GM18505 (cell line): ENCODE data around the gene DGKZ.
"Not testable (repeated sequence)": the region's sequence is repeated elsewhere in the genome, so short reads cannot be mapped to it uniquely, and the experiment has no call there.

Source experiments
- ATAC-seq: cut with Tn5 transposase; IDR thresholded peaks from one replicate; pipeline ENCODE4 v1.9.1; 2021; ENCODE audit not compliant: unreplicated experiment
- POLR2A ChIP-seq: IDR thresholded peaks from 4 replicates; pipeline ENCODE4 v1.6.1; 2011; ENCODE audit warnings: borderline replicate concordance; ENCODE audit not compliant: insufficient read depth, insufficient read length; ENCODE audit errors: extremely low read depth

The DGKZ gene

DNA sequence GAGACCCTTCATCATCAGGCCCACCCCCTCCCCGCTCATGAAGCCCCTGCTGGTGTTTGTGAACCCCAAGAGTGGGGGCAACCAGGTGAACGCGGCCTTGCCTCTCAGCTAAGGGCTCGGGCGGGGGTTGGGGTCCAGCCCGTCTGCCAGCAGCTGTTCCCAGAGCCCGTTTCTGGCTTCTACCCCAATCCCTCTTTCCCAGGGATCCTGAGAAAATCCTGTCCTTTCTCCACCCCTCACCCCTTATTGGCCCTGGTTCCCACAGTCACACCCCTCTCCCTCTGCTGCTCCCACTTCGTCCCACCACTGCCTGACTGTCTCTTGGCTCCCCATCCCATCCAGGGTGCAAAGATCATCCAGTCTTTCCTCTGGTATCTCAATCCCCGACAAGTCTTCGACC, 24.8 kb downstream of the DGKZ start:
- no peak for ATAC-seq
- TF ChIP-seq POLR2A: no peak

DNA sequence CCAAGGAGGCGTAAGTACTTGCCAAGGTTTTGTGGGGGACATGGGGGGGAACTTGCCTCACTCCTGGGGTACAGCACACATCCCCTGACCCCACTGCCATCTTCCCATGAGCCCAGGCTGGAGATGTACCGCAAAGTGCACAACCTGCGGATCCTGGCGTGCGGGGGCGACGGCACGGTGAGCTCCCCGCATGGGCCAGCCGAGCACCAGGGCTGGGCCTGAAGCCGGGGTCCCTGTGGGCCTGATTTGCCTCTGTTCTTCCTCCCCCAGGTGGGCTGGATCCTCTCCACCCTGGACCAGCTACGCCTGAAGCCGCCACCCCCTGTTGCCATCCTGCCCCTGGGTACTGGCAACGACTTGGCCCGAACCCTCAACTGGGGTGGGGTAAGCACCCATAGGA, 25.2 kb downstream of the DGKZ start:
- ATAC-seq: not testable (repeated sequence)

DNA sequence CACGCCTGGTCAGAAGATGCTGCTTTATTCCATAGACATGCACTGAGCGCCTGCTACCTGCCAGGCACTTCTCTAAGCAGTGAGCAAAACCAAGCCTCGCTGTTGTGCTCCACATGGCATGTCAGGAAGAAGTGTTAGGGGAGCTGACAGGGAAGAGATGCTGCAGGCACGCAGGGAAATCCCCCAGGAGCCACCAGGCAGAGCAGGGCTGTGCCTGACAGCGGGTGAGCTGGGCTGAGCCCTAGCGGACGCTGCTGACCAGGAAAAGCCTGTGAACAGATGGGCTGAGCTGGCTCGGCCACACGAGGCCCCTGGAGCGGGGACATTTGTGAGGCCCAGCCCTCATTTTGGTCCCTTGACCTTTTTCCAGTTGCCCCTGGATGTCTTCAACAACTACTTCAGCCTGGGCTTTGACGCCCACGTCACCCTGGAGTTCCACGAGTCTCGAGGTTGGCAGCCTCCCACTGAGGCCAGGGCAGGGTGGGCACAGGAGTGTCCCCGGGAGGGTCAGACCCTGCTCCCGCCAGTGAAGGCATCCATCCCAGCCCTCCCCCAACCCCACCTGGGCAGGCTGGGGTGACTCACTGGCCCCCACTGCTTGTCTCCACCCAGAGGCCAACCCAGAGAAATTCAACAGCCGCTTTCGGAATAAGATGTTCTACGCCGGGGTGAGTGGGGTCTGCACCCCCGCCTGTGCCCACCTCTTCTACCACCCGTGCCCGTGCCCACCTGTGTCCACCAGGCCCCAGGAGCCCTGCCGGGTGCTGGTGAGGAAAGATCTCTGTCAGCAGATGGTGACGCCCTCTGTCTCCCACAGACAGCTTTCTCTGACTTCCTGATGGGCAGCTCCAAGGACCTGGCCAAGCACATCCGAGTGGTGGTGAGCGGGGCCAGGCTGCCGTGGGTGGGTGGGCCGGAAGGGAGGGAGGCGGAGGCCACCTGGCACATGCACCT, 26.8 kb downstream of the DGKZ start:
- ATAC-seq: no peak
- no peak for TF ChIP-seq POLR2A

DNA sequence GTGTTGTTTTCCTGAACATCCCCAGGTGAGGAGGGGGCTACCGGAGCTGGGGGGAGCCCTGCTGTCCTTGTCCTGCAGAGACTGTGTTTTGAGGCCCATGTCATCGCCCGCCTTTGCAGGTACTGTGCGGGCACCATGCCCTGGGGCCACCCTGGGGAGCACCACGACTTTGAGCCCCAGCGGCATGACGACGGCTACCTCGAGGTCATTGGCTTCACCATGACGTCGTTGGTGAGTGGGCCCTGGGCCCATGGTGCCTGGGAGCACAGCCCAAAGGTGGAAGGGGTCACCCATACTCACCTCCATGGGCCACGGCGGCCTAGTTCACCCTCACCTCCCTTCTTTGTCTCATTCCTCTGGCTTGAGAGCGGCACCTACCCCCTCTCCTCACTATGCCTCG, 27.6 kb downstream of the DGKZ start:
- TF ChIP-seq POLR2A: no peak
- no peak for ATAC-seq

DNA sequence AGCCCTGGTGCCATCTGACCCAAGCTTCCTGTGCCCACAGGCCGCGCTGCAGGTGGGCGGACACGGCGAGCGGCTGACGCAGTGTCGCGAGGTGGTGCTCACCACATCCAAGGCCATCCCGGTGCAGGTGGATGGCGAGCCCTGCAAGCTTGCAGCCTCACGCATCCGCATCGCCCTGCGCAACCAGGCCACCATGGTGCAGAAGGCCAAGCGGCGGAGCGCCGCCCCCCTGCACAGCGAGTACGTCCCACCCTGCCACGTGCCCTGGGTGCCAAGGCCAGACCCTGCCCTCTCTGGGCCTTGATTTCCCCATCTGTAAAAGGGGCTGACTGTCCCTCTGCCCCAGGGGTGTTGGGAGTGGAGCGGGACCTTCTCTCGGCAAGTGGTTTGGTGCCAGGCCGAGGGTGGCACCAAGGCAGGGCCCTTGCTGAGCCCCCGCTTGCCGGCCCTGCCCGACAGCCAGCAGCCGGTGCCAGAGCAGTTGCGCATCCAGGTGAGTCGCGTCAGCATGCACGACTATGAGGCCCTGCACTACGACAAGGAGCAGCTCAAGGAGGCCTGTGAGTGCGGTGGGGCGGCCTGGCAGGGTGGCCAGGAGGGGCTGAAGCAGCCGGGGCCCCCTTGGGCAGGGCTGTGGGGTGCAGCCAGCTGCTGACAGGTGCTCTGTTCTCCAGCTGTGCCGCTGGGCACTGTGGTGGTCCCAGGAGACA, 28.3 kb downstream of the DGKZ start:
- ATAC-seq: no peak
- no peak for TF ChIP-seq POLR2A

DNA sequence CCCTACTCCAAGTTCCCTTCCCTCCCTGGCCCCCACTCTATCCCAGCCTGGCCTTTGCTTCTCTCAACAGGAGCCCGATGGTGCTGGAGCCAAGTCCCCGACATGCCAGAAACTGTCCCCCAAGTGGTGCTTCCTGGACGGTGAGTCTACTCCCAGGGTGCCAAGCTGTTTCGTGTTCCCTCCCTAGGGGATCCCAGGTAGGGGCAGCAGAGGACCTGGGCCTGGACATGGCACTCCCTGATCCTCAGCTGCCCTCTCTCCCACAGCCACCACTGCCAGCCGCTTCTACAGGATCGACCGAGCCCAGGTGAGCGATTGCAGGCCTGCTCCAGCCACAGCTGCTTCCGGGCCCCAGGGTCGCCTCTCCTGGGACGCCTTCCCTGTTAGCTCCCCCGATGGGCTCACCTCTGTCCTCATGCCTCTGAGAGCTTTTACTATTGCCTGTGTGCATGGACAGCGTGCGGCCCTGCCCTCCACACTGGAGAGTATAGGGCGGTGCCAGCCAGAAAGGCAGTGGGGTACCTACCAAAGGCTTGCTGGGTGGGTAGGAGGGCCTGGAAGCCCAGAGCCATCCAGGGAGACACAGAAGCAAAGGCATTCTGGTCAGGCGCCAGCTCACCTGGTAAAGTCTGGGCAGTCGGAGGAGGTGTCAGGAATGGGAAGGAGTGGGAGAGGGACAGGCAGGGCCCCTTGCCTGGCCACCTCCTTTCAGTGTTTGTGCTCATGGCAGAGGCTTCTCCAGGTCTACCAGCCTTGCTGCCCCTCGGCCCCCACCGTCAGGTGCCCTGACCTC, 29.2 kb downstream of the DGKZ start:
- no peak for TF ChIP-seq POLR2A
- no peak for ATAC-seq

DNA sequence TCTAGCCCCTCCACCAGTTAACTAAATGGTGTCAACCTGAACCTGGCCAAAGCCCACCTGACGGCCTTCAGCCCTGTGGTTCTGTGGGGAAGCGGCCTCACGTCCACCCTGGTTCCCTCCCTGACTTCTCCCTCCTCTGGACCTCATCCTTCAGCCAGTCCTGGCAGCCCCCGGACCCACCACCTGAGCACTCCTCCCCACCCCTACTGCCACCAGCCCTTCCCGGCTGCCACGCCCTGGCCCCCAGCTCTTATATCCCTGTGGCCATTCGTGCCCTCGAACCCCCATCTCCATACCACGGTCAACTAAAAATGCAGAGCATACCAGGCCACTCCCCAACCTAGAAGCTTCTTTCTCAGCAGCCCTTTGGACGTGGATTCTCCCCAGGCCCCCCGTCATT, 30.0 kb downstream of the DGKZ start:
- TF ChIP-seq POLR2A: no peak
- ATAC-seq: no peak

DNA sequence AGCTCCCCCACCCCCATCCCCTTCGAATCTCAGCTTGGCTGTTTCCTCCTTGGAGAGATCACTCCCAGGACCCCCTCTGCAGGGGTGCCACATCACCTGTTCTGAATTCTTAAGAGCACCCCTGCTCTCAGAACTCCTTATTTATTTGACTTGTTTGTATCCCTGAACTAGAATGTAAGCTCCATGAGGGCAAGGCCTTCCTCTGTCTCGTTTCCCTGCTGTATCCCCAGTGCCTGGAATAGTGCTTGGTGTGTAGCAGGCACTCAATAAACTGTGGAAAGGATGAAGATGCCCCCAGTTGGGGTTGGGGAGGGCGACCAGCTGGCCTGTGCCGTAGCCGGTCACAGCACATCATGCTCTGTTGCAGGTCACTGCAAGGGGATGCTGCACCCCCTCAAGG, 30.6 kb downstream of the DGKZ start:
- TF ChIP-seq POLR2A: no peak
- ATAC-seq: no peak

DNA sequence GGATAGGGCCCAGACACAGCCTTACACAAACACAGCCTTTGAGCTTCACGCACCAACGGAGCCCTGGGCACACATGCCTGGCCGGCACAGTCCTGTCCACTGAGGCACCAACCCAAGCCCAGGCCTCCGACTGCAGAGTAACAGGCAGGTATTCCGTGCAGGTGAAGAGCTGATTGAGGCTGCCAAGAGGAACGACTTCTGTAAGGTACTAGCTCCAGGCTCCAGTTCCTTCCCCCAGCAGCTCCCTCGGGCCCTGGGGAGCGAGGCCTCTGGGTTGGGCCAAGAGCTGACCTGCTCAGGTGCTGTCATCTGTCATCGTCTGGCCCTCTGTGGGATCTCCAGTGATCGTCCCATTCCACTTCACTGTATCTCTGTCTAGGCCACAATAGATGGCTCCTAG, 31.0 kb downstream of the DGKZ start:
- ATAC-seq: no peak
- no peak for TF ChIP-seq POLR2A

DNA sequence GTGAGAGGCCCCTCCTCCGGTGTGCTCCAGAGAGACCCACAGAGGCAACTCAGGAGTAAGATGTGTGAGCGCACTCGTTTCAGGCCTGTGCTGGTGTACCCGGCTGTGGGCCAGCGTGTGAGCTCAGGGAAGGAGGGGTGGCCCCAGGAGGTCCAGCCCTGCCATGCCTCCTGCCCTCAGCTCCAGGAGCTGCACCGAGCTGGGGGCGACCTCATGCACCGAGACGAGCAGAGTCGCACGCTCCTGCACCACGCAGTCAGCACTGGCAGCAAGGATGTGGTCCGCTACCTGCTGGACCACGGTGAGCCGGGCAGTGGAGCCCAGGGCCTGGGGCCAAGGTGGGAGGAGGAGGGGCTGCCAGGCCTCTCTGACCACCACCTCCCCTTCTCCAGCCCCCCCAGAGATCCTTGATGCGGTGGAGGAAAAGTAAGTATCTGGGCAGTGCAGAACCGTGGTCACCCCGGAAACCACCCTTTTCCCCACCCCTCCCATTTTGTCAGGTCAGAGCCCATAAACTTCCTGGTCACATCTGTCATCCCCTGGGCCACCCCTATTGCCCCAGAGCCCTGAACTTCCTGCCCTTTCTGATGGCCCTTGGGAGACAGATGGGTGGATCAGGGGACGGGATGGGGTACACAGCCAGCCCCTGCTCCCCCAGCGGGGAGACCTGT, 31.7 kb downstream of the DGKZ start:
- no peak for ATAC-seq
- TF ChIP-seq POLR2A: no peak

DNA sequence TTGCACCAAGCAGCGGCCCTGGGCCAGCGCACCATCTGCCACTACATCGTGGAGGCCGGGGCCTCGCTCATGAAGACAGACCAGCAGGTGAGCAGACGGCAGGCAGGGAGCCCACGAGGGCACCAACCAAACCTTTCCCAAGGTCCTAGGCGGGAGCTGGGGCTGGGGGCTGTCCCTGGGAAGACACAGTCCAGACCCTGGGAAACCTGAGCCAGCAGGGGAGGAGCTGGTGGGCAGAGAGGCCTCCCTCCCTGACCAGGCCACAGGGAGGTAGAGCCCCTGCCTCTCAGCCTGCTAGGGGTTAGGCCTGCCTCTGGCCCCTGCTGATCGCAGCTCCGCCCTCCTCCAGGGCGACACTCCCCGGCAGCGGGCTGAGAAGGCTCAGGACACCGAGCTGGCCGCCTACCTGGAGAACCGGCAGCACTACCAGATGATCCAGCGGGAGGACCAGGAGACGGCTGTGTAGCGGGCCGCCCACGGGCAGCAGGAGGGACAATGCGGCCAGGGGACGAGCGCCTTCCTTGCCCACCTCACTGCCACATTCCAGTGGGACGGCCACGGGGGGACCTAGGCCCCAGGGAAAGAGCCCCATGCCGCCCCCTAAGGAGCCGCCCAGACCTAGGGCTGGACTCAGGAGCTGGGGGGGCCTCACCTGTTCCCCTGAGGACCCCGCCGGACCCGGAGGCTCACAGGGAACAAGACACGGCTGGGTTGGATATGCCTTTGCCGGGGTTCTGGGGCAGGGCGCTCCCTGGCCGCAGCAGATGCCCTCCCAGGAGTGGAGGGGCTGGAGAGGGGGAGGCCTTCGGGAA, 32.4 kb downstream of the DGKZ start:
- not testable (repeated sequence) for ATAC-seq

DNA sequence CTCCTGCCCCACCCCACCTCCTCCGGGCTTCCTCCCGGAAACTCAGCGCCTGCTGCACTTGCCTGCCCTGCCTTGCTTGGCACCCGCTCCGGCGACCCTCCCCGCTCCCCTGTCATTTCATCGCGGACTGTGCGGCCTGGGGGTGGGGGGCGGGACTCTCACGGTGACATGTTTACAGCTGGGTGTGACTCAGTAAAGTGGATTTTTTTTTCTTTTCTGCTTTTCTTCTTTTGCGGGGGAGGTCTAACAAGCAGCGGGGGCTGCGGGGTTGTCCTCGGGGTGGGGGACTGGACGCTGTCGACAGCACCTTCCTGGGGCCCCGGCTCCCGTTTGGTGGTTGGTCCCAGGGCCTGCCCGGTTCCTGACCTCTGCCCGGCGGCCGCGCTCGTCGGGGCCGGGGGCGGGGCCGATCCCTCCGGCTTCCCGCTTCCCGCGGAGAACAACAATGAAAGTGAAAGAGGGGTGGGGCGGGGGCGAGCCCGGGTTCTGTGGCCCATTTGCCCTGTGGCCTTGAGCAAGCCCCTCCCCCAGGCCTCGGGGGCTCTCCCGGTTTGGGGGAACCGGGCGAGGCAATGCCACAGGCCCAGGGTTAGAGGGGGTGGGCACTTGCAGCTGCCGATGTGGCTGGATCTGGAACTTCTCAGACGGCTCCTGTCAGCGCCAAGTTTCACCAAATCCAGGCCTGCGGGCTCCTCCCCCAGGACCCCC, 33.2 kb downstream of the DGKZ start:
- TF ChIP-seq POLR2A: no peak
- no peak for ATAC-seq
